HG03280 (cell line): ENCODE data around the gene TSHZ1.

Source experiments
- ATAC-seq: cut with Tn5 transposase; IDR thresholded peaks from one replicate; pipeline ENCODE4 v1.9.1; 2021; ENCODE audit warnings: mild to moderate bottlenecking, moderate library complexity; ENCODE audit not compliant: unreplicated experiment

The TSHZ1 gene

DNA sequence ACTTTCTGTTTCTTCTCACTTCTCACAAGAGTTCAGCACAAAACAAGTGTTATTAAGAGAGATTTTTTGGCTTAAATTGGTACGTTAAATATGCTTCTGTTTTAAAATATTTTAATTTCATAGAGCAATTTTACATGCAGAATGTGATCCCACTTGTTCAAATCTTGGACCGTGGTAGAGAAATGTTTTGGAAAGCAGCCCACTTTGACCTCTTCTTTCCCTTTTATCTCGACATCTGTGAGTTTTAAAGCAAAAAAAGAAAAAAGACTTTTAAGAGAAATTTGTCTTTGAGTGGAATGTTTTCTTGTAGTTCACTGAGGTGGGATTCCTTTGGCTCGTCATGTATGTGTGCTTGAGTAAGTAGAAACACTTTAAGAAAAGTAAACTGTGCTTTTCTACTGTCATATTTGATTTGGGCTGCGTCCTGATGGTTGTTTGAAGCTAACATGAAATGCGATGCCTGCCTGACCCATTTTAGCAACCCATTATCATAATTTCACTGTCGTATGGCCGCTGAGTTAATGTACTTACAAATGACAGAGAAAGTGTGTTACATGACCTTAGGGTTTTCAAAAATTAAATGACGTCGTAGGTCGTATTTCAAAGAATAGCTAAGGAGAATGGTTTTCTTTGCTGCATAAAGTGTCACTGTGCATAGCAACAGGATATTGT is 54.5 kb downstream of the TSHZ1 start:
- no peak for ATAC-seq

DNA sequence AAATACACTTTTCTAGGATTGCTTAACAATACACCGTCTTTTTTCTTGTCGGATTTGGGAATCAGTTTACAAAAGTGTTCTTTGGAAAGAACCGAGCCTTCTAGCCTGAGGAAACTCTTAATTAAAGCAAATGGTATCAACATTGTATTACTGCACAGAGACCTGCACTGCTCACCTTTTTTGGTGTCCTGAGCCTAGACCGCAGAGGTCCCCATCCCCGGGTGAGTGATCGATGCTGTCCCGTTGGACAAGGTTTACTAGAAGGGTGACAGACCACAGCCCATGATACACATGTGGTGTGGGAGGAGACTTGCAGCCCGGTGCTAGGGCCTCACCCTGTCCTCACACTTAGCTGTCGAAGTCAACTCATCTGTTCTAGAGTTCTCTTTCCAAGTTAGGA is 55.3 kb downstream of the TSHZ1 start:
- ATAC-seq: no peak

DNA sequence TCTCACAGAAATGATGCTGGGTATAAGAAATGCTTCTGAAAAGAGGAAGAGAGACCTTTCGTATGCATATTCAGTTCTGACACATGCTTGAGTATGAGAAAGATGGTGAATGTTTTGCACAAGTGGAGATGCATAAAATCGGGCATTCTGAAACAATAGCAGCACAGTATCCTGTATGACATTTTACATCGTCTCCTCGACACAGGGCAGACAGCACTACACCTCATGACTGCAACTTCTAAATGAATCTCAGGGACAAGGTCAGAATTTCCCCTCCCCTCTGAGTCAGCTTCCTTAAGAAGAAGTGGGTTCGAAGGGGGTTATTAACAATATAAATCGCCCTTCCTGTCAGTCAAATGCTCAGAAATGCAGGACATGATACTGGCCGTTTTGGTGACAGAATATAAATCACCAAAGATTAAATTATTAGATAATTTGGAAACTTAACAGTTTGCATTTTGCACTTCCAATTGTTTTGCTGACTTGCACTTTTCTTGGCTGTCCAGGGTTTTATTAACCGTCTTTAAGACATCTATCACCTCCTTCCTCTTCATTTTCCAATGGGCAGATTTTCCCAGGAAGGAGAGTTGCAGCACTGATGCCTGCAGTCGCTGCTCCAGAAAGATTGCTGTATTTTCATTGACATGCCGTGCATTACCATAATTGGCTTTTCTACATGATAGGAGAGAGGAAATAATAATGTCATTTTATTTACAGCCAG is 57.2 kb downstream of the TSHZ1 start:
- ATAC-seq: peak; percentile 92

DNA sequence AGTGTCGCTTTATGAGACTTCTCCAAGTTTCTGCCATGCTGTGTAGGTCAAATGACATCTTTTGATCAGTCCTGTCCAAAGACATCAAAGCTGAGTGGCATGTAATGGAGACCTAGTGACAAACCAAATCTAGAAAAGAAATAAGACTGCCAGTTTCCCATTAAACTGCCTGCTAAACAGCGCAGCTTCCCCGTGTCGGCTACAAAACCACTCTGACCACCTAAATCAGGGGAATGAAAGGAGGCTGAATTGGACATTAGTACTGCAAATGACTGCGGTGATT is 57.7 kb downstream of the TSHZ1 start:
- no peak for ATAC-seq

DNA sequence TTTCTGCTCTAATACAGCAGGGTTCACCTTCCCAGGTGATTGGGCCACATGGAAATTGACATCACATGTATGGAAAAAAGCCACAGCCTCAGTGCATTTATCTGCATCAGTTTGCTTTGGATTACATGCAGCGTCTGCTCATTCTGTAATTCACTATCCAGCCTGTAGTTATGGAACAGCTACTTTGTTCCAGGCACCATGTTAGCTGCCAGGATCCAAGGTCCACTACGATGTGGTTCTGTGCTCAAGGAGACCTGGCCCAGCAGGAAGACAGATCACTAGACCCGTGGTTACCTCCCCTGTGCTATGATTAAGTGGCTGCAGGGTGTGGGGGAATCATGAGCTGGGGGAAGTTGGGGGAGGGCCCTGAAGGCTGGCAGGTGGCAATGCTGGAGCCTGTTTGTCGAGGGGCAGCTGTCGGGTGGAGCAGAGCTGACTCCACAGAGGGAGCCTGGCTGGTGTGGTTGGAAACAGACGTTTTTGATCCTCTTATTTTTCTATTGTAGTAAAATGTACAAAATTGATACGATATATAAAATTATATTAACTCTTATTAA is 58.6 kb downstream of the TSHZ1 start:
- ATAC-seq: no peak

DNA sequence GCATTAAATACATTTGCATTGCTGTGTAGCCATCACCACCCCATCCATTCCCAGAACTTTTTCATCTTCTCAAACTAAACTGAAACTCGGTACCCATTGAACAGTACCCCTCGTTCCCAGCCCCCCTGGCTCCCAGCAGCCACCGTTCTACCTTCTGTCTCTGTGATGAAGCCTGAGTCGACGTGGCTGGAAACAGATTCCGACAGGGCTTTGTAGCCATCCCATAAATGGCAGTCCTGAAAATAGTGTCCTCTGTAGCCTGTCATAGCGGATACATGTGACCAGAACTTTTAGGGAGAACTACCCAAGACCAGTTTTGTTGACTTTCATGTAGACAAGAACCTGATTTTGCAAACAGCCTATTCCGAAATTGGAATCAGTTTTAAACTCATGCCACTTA is 59.1 kb downstream of the TSHZ1 start:
- no peak for ATAC-seq

DNA sequence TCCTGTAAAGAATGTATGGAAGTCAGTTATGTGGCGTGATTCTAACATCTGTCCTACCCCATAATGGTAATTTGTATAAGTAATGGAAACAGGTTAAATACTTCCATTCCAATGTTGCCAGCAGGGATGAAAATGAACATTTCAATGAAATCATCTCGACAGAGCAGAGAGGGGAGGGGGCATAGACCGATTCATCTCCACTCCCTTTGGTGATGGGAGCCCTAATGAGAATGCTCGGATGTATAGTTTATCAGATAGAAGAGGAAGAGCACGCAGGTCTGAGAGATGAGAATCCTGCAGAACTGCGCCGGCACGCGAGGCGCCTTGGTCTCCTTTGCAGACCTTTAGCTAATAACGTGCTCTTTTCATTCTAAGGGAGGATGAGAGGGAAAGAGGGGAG is 61.4 kb downstream of the TSHZ1 start:
- ATAC-seq: no peak

DNA sequence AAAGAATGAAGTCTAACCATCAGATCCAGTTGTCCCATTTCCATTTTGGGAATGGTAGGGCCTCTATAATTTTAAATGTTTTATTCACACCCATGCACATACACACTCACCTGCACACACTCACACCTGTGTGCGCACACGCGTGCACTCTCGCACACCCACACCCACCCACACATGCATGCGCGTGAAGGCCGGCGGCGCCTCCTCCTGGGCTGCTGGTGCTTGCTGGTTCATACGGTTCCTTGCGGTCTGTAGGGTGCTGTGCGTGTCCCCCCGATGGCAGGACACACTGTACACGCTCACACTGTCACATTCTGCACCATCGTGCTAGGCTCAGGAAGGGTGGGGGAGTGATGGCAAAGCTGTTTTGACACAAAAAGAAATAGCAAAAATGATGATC is 63.2 kb downstream of the TSHZ1 start:
- no peak for ATAC-seq

DNA sequence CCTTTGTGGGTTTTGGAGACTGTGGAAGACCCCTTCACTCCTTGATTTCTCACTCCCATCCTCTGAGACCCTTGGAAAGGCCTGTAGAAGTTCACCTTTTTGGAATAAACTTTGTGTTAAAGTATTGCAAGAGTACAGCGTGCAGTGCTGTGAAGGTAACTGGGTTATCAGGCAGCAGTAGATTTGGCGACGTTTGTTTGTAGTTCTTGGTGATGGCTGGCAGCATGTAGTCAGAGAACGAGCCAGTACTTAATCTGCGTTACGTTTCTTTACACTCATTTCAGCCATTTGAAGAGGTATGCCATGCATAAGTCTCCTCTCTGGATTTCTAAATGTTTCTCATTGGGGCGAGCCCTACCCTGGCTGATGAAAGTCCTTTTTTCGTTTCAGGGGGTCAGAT is 64.6 kb downstream of the TSHZ1 start:
- ATAC-seq: no peak

DNA sequence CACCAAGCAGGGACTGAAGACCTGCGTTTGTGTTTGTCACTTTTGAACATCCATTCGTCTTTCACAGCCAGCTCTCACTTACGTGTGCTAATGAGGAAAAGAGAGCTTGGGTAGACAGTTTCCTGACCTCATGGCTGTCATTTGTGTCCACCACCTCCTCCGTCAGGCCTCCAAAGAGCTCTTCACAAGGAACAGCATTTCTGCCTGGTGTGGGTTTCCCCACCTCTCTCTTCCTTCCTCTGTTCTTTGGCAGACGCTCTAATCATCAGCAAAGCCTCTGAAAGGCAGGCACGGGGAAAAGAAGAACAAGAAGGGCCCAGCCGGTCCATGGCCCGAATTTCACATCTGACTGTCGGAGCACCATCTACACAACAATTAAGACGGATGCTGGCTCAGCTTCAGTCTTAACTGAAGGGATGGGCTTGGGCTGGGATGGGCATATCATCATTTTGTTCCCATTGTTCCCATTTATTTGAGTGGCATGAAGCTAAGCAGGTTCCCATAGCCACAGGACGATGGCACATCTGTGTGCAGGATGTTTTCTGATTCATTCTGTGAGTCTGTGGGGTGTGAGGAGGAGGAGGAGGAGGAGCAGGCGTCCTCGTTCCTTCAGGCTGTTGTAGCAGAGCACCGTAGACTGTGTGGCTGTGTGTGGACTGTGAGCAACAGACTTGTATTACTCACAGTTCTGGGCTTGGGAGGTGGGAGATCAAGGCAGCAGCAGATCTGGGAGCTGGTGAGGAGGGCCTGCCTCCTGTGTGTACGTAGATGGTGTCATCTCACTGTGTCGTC is 66.4 kb downstream of the TSHZ1 start:
- ATAC-seq: no peak

DNA sequence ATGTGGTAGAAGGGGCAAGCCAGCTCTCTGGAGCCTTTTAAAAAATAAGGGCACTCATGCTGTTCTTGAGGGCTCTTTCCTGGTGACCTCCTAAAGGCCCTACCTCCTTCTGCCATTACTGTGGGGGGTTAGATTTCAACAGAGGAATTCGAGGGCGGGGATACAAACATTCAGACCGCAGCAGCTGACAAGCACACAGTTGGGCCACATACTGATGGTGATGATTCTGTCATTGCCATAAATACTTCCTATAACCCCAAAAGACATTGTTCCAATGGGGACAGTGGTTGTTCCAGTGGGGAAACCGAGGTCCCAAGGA is 67.0 kb downstream of the TSHZ1 start:
- no peak for ATAC-seq

DNA sequence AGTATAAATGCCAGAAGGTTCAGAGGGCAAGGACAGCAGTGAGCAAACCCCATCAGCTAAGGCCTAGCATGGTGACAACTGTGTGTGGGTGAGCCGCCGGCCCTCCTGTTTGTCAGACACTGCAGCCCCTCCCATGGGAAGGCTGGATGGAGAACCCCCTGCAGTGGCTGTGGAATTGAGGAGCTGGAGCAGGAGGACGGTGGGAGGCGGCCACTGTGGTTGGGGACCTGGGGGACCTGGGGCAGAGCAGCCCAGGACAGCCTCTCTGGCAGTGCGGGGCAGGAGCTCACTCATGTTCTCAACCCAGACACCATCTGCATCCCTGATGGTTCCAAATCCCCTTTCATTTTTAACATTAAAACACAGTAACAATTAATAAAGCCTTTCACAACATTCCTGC is 68.8 kb downstream of the TSHZ1 start:
- ATAC-seq: no peak

DNA sequence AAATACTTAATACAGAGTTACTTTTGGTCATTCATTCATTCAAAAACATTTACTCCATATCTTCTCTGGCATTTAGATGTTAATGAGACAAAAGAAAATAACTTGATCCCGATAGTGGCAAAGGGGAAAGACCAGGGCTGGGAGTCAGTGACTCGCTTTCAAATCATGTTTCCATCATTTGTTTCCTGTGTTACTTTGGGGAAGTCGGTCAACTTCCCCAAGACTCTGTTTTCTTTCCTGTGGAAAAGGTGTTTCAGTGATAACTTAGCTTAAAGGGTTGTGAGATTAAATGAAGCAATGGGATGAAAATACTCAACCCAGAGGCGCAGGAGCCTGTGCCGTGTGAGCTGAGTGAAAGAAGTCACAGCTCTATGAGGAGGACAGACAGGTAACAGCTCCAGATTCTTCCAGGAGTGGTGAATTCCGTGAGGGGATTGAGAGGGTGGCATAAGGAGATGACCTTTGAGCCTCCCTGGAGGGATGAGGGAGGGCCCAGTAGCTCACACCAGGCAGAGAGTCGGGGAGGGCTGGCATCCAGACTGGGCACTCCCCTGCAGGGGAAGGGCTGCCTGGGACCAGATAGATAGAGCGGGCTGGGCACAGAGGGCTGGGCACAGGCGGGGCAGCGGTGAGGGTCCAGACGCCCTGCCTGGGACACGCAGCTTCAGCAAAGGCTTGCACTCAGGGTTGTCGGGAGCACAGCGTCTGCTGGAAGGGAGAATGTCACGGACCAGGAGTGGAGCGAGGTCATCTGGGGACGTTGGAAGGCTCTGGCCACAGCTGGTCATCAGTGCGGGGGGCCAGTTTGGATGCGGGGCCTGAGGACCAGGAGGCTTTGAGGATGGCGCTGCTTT is 70.1 kb downstream of the TSHZ1 start:
- no peak for ATAC-seq

DNA sequence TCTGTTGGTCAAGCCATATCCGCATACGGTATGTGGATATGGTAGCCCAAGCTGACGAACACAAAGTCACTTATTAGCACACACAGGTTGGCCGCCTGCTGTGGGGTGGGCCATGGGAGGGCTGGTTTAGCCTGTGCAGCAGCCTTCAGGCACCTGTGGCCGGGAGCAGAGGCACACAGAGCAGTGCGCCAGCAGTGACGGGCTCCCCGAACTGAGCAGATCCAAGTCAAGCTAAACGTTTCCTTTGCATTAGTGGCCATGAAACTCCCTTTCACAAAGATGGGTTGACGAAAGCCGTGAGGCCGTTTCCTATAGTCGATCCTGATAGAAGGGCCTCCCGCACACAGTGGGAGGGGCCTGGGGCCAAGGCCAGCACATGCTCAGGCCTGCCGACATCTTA is 72.1 kb downstream of the TSHZ1 start:
- no peak for ATAC-seq

DNA sequence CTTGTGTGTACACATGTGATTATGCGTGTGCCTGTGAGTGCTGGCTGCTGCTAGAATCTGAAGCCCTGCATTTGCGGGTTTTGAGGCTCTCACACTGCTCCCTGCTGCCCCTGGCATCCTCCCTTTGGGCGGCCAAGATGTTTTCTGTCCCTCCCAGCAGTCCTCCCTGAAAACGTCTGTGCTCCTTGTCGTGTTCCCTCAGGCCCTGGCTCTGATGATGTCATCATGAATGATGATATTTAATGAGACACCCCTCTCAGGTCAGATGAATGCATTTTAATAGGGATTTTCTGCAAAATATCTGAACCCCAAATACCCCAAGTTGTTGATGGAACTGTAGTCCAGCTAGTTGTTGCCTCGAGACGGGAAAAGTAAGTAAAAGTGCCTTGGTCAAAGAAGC is 73.1 kb downstream of the TSHZ1 start:
- no peak for ATAC-seq

DNA sequence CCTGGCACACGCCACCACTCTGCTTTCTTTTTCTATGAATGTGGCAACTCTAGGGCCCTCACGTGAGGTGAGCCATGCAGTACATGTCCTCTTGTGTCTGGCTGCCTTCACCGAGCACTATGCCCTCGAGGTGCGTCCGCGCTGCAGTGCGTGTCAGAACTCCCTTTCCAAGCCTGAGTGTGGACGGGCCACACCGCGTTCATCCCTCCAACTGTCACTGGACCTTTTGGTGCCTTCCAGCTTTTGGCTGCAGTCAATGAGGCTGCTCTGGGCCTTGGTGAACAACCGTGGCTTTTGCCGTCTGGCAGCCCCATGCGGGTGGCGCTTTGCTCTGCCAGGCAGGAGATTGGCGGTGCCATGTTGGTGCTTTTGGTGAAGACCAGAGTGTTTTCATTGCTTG is 74.0 kb downstream of the TSHZ1 start:
- ATAC-seq: no peak

DNA sequence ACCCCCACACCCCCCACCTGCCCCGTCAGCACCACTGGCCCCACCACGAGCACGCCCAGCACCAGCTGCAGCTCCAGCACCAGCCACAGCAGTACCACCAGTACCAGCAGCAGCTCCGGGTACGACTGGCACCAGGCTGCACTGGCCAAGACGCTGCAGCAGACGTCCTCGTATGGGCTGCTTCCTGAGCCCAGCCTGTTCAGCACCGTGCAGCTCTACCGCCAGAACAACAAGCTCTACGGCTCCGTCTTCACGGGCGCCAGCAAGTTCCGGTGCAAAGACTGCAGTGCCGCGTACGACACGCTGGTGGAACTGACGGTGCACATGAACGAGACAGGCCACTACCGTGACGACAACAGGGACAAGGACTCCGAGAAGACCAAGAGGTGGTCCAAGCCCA is 75.3 kb downstream of the TSHZ1 start:
- ATAC-seq: no peak

DNA sequence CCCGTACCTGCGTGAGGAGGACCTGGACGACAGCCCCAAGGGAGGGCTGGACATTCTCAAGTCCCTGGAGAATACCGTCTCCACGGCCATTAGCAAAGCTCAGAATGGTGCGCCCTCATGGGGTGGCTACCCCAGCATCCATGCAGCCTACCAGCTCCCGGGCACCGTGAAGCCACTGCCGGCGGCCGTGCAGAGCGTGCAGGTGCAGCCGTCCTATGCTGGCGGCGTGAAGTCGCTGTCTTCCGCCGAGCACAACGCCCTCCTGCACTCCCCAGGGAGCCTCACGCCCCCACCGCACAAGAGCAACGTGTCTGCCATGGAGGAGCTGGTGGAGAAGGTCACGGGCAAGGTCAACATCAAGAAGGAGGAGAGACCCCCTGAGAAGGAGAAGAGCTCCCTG is 76.4 kb downstream of the TSHZ1 start:
- ATAC-seq: no peak

DNA sequence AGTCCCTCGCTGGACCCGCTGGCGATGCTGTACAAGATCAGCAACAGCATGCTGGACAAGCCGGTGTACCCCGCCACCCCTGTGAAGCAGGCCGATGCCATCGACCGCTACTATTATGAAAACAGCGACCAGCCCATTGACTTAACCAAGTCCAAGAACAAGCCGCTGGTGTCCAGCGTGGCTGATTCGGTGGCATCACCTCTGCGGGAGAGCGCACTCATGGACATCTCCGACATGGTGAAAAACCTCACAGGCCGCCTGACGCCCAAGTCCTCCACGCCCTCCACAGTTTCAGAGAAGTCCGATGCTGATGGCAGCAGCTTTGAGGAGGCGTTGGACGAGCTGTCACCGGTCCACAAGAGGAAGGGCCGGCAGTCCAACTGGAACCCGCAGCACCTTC is 77.1 kb downstream of the TSHZ1 start:
- no peak for ATAC-seq

DNA sequence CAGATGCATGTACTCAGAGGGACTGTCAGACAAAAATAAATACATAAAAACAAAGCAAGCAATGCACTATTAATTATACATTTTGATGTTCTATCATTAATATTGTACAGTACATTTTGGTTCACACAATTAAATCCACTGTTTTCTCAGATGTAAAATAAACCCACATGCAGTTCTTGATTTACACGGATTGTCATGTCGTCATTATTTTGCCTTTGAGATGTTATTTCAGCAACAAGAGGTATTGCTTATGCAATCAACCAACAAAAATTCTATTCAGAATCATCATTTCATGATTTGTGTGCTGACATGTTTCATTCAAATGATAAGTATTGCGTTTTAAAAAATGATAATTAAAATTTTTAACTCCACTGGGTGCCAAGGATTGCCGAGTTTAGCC is 79.2 kb downstream of the TSHZ1 start:
- no peak for ATAC-seq

DNA sequence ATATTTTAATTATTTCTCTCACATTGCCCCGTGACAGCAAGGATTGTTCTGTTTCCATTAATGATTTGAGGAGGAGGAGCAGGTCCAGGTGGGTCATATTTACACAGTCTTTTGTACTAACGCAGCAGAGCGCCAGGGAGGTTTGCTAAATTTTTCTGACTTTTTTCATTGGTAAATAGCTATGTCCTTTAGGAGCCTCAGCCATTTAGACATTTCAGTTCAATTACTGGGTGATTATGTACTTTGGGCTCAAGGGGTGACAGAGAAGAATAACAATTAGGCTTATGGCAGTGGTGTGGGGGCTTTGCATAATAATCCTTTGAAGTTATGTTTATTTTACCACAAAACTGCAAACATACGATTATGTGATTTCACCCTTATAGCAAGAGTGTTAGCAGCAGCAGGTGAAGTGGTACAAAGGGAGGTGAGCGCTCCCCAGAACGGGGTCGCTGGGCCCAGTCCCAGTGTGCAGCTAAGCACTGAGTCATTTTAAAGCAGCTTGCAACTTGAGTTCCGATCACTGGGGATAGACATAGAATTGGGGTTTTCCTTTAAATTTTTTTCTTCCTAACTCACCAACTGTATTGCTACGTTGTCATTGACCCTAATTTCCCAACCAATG is 80.3 kb downstream of the TSHZ1 start:
- no peak for ATAC-seq
